GM20000 (cell line): ENCODE data around the gene CALN1.

Source experiments
- DNase-seq: peaks from one replicate; pipeline ENCODE4 v3.0.0; 2012; ENCODE audit warnings: low spot score
- TF ChIP-seq, protein P1 (sequence below): IDR thresholded peaks from 2 replicates; pipeline ENCODE4 v1.5.1; 2012; ENCODE audit warnings: mild to moderate bottlenecking, control low read depth; ENCODE audit errors: extremely low read depth, missing control alignments

Gene CALN1

DNA sequence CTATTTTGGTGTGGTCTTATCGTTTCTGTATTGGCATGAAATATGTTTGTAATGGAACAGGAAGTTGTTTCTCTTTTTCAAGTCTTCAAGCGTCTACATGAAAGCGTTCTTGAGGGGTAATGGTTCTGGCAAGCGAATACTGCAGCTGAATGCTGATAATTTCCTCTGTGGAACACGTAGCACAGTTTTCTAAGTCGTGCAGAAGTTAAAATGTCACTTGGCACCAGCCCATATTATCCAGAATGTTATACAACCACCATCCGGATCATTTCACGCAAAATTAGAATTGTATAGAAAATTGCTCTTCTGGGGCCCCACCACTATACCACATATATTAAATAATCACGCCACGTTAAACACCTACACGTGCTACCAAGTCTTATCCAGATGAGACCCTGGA, 354.3 kb downstream of the CALN1 start:
- DNase-seq, result no peak
- TF ChIP-seq, protein P1, sequence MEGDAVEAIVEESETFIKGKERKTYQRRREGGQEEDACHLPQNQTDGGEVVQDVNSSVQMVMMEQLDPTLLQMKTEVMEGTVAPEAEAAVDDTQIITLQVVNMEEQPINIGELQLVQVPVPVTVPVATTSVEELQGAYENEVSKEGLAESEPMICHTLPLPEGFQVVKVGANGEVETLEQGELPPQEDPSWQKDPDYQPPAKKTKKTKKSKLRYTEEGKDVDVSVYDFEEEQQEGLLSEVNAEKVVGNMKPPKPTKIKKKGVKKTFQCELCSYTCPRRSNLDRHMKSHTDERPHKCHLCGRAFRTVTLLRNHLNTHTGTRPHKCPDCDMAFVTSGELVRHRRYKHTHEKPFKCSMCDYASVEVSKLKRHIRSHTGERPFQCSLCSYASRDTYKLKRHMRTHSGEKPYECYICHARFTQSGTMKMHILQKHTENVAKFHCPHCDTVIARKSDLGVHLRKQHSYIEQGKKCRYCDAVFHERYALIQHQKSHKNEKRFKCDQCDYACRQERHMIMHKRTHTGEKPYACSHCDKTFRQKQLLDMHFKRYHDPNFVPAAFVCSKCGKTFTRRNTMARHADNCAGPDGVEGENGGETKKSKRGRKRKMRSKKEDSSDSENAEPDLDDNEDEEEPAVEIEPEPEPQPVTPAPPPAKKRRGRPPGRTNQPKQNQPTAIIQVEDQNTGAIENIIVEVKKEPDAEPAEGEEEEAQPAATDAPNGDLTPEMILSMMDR, result no peak

DNA sequence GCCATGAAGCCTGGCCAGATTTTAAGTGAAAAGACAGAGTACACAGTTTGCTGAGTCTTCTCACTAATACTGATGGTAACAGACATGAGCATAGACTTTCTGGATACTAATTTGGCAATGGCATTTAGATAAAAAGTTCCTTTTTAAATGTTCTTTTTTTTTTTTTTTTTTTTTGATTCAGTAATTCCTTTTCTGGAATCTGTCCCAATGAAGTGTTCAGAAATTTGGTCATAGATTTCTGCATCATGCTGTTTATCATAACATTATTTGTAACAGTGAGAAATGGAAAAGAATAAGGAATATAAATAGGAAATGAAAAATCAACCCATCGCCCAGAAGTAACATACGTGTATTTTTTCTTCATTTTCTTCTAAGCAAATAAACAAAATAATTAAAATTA, 354.9 kb downstream of the CALN1 start:
- TF ChIP-seq, protein P1, result no peak

DNA sequence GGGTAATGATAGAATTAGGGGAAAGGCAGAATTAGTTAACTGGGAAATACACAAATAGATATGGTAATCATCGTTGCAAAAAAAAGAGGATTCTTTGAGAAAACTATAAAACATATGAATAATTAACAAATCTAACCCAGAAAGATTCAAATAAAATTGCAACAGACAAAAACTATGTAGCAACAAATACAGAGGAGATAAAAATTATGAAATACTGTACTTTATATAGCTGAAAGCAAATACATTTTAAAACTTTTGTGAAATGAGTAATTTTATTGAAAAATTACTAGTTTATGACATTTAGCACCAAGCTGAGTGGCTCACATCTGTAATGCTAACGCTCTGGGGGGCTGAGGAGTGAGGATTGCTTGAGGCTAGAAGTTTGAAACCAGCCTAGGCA, 356.7 kb downstream of the CALN1 start:
- no peak for DNase-seq
- TF ChIP-seq, protein P1, result no peak

More for the DNA sequence above, 354.9 kb downstream of the CALN1 start:
- no peak for DNase-seq

DNA sequence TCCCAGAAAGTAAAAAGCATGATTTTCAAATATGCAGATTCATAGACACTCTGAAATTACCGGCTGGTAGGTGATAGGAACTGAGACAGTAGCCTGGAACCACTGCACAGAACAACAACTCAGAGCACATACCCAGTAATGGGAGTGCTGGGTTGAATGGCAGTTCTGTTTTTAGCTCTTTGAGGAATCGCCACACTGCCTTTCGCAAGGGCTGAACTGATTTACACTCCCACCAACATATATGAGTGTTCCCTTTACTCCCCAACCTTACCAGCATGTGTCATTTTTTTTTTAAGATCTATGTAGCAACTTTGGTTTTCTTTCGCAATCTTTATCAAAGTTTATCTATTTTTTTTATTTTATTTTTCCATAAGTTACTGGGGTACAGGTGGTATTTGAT, 358.8 kb downstream of the CALN1 start:
- TF ChIP-seq, protein P1, result no peak

DNA sequence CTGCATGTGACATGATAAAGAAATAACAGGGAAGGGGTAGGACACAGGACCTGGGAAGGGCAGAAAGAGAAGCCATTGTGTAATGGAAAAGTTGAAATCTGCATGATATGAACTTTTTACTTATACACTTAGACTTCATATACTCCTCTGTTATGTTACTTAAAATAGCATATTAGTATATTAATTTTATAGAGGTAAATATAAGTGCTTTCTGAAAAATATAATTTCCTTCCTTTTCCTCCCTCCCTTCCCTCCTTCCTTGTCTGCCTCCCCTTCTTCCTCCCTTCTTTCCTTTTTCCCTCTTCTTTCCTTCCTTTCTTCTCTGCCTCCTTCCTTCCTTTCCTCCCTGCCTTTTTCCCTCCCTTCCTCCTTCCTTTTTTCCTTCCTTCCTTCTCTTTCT, 363.7 kb downstream of the CALN1 start:
- TF ChIP-seq, protein P1, result no peak
- no peak for DNase-seq

More for the DNA sequence above, 358.8 kb downstream of the CALN1 start:
- DNase-seq, result no peak

DNA sequence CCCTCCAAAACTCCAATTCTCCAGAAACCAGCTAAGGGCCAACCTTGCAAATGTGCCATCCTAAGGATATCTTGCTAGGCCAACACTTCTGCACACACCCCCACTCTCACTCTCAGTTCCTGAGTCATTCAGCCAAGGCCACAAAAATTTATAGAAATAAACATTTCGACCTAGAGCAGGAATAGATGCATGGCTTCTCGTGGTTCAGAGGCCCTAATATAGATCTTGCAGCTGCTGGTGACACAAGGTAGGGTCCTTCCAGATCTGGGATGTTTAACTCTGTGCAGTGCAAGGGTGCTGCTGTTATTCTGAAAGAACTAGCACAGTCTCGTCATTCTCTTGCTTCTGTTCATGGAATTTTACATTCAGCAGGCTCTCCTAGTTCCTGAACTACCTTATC, 369.3 kb downstream of the CALN1 start:
- no peak for DNase-seq
- TF ChIP-seq, protein P1, result no peak

DNA sequence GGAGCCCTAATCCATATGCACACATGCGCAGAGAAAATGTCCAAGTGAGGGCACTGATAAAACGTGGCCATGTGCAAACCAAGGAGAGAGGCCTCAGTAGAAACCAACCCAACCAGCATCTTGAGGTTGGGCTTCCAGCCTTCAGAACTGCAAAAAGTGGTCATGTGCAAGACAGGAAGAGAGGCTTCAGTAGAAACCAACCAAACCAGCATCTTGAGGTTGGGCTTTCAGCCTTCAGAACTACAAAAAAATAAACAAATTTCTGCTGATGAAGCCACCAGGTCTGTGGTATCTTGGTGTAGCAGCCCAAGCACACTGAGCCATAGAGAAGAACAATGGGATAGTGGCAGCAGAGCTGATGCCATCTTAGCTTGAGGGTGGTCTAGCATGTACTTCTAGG, 371.5 kb downstream of the CALN1 start:
- TF ChIP-seq, protein P1, result no peak
- no peak for DNase-seq

- TF ChIP-seq, protein P1, result no peak
- no peak for DNase-seq
Measured at GRCh38 chr7:72039460-72039859, 372.7 kb downstream of the CALN1 start.
